Activated CD4-positive, CD25-positive, alpha-beta regulatory T cell treated with anti-CD3 and anti-CD28 coated beads, Interleukin-2, amount 50 U/mL, for 72 hours (primary cell): ENCODE results near the gene CAPN10.

Source experiments
- DNase-seq: peaks from one replicate; pipeline ENCODE4 v3.0.0; 2021

Gene CAPN10

GRCh38 chr2:240642061-240642805 is 55.7 kb downstream of the CAPN10 start:
- no peak for DNase-seq

GRCh38 chr2:240642806-240643092 is 56.2 kb downstream of the CAPN10 start:
- no peak for DNase-seq

GRCh38 chr2:240643093-240643810 is 56.7 kb downstream of the CAPN10 start:
- no peak for DNase-seq

- no peak for DNase-seq
Measured at GRCh38 chr2:240643811-240644150, 57.2 kb downstream of the CAPN10 start.

GRCh38 chr2:240644171-240644651 is 57.7 kb downstream of the CAPN10 start:
- no peak for DNase-seq

GRCh38 chr2:240644859-240645301 is 58.3 kb downstream of the CAPN10 start:
- DNase-seq, result no peak

GRCh38 chr2:240645346-240645745 is 58.8 kb downstream of the CAPN10 start:
- no peak for DNase-seq

GRCh38 chr2:240645801-240646175 is 59.3 kb downstream of the CAPN10 start:
- DNase-seq, result no peak

- no peak for DNase-seq
Measured at GRCh38 chr2:240646176-240646899, 59.8 kb downstream of the CAPN10 start.

GRCh38 chr2:240646900-240647502 is 60.5 kb downstream of the CAPN10 start:
- no peak for DNase-seq

GRCh38 chr2:240647503-240648154 is 61.1 kb downstream of the CAPN10 start:
- no peak for DNase-seq

- no peak for DNase-seq
Measured at GRCh38 chr2:240648155-240648649, 61.7 kb downstream of the CAPN10 start.
